ENCODE measurements around the gene ANKRD24. TPM values are rescaled to one million over a fixed set of nuclear protein-coding genes. Genes with fewer than 3 reads are reported as not detected.

Gene ANKRD24
- total RNA-seq, 1 donor from 2014 or later: 0.82 TPM

- DNase-seq (ENCODE audit: low spot score): no peak
- Mint-ChIP-seq H3K27me3 (ENCODE audit: unreplicated experiment) (peaks cover 12% of the 10 kb centered on the region), H3K36me3 (ENCODE audit: low read depth, unreplicated experiment) (peaks cover 3% of the 10 kb centered on the region), H3K4me3 (ENCODE audit: unreplicated experiment) (no peak overlapping the region), H3K9me3 (ENCODE audit: unreplicated experiment) (no peaks in the 10 kb centered on the region), H3K4me1 (ENCODE audit: unreplicated experiment) (peaks cover 3% of the 10 kb centered on the region), H3K27ac (ENCODE audit: unreplicated experiment) (no peak overlapping the region)
- TF ChIP-seq CTCF (IDR thresholded peaks at IDR 0.05; ENCODE audit: unreplicated experiment): no peak
Measured at GRCh38 chr19:4174213-4174894, 8.1 kb upstream of the ANKRD24 start.

- no peak for DNase-seq (ENCODE audit: low spot score)
- TF ChIP-seq CTCF (IDR thresholded peaks at IDR 0.05; ENCODE audit: unreplicated experiment): no peak
- no peak overlapping the region for H3K27ac Mint-ChIP-seq (ENCODE audit: unreplicated experiment)
- H3K4me3 Mint-ChIP-seq (ENCODE audit: unreplicated experiment): no peak overlapping the region
- H3K9me3 Mint-ChIP-seq (ENCODE audit: unreplicated experiment): no peaks in the 10 kb centered on the region
- H3K4me1 Mint-ChIP-seq (ENCODE audit: unreplicated experiment): peaks cover 3% of the 10 kb centered on the region
- peaks cover 8% of the 10 kb centered on the region for H3K27me3 Mint-ChIP-seq (ENCODE audit: unreplicated experiment)
- H3K36me3 Mint-ChIP-seq (ENCODE audit: low read depth, unreplicated experiment): peaks cover 3% of the 10 kb centered on the region
Measured at GRCh38 chr19:4174895-4175668, 7.4 kb upstream of the ANKRD24 start.

GRCh38 chr19:4175669-4175931, 6.9 kb upstream of the ANKRD24 start:
- Mint-ChIP-seq H3K4me1 (ENCODE audit: unreplicated experiment) (peaks cover 3% of the 10 kb centered on the region), H3K27ac (ENCODE audit: unreplicated experiment) (no peak overlapping the region), H3K27me3 (ENCODE audit: unreplicated experiment) (peaks cover 8% of the 10 kb centered on the region), H3K4me3 (ENCODE audit: unreplicated experiment) (no peak overlapping the region), H3K36me3 (ENCODE audit: low read depth, unreplicated experiment) (peaks cover 3% of the 10 kb centered on the region), H3K9me3 (ENCODE audit: unreplicated experiment) (no peaks in the 10 kb centered on the region)
- no peak for TF ChIP-seq CTCF (IDR thresholded peaks at IDR 0.05; ENCODE audit: unreplicated experiment)
- no peak for DNase-seq (ENCODE audit: low spot score)

- Mint-ChIP-seq H3K9me3 (ENCODE audit: unreplicated experiment) (no peaks in the 10 kb centered on the region), H3K4me1 (ENCODE audit: unreplicated experiment) (peaks cover 4% of the 10 kb centered on the region), H3K27me3 (ENCODE audit: unreplicated experiment) (peaks cover 6% of the 10 kb centered on the region), H3K4me3 (ENCODE audit: unreplicated experiment) (no peak overlapping the region), H3K27ac (ENCODE audit: unreplicated experiment) (no peak overlapping the region), H3K36me3 (ENCODE audit: low read depth, unreplicated experiment) (peaks cover 3% of the 10 kb centered on the region)
- no peak for TF ChIP-seq CTCF (IDR thresholded peaks at IDR 0.05; ENCODE audit: unreplicated experiment)
- no peak for DNase-seq (ENCODE audit: low spot score)
Measured at GRCh38 chr19:4177146-4177545, 5.3 kb upstream of the ANKRD24 start.

- H3K36me3 Mint-ChIP-seq (ENCODE audit: low read depth, unreplicated experiment): peaks cover 3% of the 10 kb centered on the region
- peak overlapping the region; percentile 31 for H3K4me3 Mint-ChIP-seq (ENCODE audit: unreplicated experiment)
- H3K27ac Mint-ChIP-seq (ENCODE audit: unreplicated experiment): peak overlapping the region; percentile 54
- no peak for DNase-seq (ENCODE audit: low spot score)
- H3K27me3 Mint-ChIP-seq (ENCODE audit: unreplicated experiment): peaks cover 3% of the 10 kb centered on the region
- H3K9me3 Mint-ChIP-seq (ENCODE audit: unreplicated experiment): no peaks in the 10 kb centered on the region
- H3K4me1 Mint-ChIP-seq (ENCODE audit: unreplicated experiment): peaks cover 3% of the 10 kb centered on the region
- TF ChIP-seq CTCF (IDR thresholded peaks at IDR 0.05; ENCODE audit: unreplicated experiment): no peak
Measured at GRCh38 chr19:4178990-4179389, 3.5 kb upstream of the ANKRD24 start.

Data from endothelial cell (in vitro differentiated cells).